NK-92 (cell line): ENCODE results near the gene ZBTB47.

Source experiments
- DNase-seq: peaks from one replicate; lab custom pipeline; 2025; ENCODE audit not compliant: unreplicated experiment; lab: John Stamatoyannopoulos, UW

Gene ZBTB47

DNA sequence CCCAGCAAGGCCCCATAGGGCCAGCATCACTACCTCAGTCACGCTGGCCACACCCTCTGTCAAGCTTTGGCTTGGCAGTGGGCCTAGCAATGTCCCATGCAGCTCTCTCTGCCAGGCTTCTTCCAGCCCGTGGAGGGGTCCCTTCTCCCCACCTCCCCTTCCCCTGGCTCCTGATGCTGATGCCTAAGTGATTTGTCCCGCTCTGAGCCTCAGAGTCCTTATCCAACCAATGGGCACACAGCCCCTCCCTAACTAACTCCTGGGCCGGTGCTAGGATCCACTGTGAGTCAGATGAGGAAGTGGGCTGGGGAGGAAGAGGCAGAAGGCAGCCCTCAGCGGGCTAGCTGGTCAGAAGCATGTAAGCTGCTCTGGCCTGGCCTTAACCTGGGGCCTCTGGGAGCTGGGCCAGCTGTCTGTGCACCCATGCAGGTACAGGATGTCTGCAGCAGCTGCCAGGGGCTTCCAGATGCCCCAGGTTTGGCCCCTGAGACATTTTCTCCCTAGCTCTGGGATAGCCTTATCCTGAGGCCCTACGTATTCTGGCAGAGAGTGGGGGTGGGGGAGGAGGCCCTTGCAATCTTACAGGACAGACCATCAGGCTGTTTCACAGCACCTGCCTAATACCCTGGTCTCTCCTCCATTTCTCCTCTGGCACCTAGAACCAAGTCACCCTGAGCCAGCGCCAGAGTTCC, 740 bp upstream of the ZBTB47 start:
- DNase-seq = no peak

DNA sequence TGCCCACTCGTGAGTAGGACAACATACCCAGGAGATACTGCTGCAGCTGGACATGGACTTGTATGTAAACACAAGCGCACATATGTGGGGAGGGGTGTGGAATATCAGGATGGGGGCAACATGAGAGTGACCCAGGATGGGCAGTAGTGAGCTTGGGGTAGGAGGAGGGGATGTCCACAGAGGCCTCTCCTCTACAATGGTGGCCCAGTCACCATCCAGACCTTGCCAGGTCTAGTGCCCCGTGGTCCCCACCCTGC, 266 bp upstream of the ZBTB47 start:
- DNase-seq = no peak

DNA sequence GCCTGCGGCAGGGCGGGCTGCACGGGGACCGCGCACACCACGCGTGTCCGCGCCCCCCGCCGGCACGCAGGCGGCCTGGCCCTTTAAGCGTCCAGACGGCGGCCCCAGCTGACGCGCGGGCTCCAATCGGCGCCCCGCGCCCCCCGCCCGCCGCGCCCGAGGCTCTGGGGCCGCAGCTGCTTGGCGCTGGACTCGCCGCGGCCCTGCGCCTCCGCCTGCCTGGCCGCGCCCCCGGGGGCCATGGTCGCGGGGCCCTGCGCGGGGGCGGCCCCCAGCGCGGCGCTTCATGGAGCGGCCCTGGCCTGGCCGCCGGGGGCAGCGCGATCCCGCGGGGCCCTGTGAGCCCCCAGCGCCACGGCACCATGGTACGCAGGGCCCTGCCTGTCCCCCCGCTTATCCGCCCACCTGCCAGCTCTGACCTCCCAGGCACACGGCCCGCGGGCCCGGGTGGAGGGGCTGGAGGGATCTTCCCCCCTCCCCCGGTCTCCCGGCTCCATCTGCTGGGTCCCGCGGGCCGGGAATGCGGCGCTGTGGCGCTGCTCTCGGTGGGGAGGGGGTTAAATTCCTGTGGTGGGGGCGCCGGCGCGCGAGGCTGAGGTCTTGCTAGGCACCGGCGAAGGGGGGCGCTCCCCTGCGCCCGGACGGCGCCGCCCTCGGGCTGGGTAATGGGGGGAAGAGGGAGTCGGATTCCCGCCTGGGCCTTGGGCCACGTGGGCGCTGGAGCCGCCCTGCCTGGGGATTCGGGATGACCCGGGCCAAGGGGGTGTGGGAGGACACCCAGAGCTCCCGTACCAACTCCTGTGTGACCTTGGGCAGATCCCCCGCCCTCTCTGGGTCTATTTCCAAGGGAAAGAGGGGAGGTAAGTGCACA, 1.1 kb downstream of the ZBTB47 start:
- DNase-seq = no peak

DNA sequence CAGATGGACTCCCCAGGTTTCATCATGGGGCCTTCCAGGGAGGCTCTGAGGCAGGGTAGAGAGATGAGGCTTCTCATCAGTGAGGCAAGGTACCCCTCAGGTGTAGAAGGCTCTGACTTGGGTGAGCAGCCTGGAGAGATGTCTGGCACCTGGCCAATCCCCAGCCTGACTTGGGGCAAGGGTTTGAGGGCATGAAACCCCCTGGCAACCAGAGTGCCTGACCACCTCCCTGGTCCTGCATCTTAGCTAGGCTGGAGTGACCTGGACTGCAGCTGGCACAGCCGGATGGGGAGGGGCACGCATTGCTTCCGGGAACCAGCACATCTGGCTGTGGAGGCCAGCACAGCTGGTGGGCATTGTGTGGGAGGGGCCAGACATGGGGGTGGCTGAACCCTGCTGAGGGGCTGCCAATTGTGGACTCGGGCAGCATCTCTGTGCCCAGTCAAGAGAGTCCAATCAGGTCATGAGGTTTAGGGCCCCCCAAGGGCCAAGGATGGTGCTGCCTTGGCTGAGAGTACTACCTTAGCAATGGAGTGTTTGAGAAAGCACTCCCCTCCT, 1.9 kb downstream of the ZBTB47 start:
- DNase-seq = no peak

DNA sequence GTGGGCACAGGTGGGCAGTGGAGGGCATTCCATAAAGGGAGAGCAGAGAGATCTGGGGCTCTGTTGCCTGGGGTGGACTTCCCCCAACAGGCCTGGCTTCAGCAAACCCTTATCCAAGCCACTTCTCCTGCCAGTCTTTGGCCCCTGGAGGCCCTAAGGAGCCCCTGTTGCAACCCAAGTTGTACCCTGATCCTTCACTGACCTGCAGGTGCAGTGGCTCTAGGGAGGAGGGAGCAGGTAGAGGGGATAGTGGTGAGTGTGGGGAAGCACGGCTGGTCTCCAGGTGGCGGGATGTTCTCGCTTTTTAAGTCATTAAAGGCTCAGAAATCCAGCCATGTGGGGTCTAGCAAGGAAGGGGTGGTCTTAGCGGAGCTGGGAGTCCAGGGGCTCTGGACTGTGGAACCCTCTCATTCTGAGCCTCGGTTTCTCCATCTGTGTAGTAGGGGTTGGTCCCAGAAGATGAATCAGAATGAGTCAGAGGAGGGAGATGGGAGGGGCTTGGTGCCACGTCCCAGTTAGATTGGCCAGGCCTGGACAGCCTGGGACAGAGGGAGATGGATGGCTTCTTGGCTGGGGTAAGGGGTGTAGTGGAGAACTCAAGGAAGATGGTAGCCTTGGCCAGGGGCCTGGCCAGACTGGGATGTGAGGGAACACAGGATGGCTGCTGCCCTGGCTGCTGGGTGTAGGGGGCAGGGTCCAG, 2.6 kb downstream of the ZBTB47 start:
- no peak for DNase-seq

DNA sequence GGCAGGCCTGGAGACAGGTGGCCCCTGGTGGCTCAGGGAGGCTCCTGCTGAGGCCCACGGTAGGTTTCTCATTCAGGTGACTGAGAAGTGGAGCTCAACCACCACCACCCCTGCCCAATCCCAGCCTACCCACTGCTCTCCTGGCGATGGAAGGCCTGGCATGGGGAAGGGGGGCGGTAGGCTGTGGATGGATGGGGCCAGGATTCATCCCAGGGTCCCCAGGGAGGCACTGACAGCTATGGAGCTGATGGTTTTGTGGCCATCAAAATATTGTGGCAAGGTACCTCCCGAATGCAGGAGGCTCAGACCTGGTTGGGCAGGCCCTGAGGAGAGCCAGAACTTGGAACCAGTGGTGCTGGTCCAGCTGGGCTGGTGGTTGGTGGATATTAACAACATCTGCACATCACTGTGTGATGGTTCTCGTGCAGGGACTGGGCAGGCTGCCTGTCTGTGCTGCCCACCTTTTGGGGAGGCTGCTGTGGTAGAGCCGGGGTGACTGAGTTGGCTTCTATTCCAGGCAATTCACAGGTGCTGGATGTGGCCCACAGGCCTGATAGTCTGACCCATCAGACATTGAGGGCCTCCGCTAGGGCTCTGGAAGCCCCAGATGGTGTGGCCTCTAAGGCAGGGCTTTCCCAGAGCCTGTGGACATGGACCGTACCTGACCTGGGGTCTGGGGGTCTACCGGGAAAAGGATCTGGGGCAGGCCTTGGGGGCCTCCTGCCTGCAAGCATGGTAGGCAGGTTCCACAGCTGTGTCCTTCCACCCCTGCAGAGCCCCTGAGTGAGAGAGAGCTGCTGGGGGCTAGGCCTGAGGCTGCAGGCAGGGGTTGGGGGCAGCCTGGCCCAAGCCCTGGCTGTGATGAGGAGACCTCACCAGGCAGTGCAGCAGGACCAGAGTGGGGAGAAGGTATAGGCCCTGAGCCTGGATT, 3.4 kb downstream of the ZBTB47 start:
- no peak for DNase-seq

DNA sequence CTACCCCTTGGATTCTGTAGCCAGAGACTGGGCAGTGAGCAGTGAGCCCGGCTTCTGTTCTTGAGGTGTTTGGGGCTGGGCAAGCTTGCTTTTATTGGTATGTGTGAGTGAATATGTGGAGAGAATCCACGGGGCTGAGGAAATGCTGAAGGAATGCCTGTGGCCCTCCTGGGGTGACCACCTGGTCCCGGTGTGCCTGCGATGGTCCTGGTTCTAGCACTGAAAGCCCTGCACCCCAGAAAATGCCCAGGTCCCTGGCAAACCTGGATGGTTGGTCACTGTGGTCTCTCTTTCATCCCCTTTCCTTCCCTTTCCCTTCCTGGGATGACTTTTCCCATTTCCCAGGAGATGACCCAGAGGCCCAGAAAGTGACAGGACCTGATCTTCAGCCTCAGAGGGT, 4.2 kb downstream of the ZBTB47 start:
- no peak for DNase-seq

DNA sequence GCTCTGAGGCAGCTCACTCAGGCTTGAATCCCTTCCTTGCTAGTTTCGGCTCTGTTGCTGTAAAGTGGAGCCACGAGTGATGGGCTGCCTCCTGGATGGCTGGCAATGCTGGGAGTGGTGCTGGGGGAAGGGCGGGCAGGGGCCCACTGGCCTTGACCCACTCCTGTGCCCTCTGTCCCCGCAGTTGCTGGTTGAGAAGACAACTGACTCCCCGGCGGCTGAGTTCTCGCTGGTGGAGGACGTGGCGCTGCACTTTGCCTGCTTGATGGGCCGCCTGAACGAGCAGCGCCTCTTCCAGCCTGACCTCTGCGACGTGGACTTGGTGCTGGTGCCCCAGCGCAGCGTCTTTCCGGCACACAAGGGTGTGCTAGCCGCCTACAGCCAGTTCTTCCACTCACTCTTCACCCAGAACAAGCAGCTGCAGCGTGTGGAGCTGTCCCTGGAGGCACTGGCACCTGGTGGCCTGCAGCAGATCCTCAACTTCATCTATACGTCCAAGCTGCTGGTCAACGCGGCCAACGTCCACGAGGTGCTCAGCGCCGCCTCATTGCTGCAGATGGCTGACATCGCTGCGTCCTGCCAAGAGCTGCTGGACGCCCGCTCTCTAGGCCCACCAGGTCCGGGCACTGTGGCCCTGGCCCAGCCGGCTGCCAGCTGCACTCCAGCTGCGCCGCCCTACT, 4.7 kb downstream of the ZBTB47 start:
- DNase-seq = no peak

DNA sequence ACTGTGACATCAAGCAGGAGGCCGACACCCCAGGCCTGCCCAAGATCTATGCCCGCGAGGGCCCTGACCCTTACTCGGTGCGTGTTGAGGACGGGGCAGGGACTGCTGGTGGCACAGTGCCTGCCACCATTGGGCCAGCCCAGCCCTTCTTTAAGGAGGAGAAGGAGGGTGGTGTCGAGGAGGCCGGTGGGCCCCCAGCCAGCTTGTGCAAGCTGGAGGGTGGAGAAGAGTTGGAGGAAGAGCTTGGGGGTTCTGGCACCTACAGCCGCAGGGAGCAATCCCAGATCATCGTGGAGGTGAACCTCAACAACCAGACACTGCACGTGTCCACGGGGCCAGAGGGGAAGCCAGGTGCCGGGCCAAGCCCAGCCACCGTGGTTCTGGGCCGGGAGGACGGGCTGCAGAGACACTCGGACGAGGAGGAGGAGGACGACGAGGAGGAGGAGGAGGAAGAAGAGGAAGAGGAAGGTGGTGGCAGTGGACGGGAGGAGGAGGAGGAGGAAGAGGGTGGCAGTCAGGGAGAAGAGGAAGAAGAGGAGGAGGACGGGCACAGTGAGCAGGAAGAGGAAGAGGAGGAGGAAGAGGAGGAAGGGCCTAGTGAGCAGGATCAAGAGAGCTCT, 5.4 kb downstream of the ZBTB47 start:
- no peak for DNase-seq

DNA sequence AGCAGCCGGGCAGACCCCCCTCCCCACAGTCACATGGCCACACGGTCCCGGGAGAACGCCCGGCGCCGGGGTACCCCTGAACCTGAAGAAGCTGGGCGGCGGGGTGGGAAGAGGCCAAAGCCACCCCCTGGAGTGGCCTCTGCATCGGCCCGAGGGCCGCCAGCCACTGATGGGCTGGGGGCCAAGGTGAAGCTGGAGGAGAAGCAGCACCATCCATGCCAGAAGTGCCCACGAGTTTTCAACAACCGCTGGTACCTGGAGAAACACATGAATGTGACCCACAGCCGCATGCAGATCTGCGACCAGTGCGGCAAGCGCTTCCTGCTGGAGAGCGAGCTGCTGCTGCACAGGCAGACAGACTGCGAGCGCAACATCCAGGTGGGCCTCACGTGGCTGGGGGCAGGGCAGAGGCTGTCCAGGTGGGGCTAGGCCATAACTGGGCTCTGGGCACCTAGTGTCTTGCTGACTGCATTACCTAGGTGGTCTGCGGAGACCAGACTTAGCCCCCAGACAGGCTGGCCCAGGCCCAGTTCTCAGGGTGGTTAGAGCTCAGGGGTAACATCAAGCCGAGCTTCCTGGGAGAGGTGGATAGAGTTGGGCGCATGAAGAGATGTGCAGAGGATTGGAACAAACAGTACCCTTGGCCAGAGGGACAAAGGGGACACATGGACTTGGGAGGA, 6.1 kb downstream of the ZBTB47 start:
- DNase-seq = no peak

DNA sequence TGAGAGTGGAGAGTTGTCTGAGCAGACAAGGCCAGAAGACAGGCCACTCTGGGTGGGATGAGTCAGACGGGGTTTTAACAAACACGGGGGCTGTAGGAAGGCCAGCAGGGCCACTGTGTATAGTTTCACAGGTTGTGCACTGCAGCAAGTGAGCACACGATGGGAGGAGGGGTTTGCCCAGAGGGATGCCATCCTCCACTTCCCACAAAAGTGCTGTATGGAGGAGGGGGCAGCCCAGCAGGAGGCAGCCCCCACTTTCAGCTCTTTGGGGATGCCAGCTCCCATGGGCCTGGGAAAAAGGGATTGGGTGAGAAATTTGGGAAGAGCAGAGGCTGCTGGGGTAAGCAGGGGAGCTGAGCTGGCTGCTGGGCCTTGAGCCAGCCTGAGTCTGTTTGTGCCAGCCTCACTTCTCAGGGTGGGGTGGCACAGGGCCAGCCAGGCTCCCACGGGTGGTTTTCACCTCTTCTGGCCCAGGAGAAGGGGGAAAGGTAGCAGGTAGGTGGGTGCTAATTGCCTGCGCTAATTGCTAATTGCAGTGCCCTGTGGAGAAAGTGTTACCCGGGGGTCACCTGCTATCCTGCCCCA, 6.7 kb downstream of the ZBTB47 start:
- DNase-seq = no peak

DNA sequence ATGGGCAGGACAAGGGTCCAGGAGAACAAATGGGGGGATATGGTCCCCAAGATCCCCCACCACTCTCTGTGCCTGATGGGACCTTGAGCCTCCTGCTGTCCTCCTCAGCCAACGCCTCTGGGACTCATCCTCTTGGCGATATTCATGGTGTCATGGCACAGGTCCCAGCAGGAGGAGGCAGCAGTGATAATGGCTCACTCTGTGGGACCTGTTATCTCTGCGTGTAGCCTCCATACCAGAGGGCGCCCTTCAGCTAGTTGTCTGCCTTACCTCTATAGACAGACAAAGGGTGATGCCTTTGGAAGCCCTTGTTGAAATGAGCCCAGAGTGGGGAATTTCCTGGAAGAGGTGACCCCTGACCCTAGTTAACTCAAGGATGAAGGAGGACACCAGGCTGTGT, 7.4 kb downstream of the ZBTB47 start:
- DNase-seq = no peak

DNA sequence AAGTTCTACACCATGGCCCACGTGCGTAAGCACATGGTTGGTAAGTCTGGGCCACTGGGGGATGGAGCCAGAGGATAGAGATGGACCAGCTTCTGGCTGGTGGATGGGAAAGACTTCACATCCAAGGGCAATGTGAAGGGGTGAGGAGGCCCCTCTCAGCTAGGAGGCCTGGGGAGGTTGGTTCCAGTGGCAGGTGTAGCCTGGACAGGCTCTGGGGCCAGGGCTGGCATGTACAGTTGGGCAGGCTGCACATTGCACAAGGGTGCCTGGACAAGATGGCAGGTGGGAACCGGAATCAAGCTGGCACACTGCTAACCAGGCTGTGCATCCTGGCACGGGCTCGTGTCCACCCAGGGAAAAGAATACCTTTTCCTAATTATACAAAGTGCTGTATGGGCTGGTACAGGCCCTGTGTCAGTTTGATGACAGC, 8.1 kb downstream of the ZBTB47 start:
- DNase-seq = no peak

DNA sequence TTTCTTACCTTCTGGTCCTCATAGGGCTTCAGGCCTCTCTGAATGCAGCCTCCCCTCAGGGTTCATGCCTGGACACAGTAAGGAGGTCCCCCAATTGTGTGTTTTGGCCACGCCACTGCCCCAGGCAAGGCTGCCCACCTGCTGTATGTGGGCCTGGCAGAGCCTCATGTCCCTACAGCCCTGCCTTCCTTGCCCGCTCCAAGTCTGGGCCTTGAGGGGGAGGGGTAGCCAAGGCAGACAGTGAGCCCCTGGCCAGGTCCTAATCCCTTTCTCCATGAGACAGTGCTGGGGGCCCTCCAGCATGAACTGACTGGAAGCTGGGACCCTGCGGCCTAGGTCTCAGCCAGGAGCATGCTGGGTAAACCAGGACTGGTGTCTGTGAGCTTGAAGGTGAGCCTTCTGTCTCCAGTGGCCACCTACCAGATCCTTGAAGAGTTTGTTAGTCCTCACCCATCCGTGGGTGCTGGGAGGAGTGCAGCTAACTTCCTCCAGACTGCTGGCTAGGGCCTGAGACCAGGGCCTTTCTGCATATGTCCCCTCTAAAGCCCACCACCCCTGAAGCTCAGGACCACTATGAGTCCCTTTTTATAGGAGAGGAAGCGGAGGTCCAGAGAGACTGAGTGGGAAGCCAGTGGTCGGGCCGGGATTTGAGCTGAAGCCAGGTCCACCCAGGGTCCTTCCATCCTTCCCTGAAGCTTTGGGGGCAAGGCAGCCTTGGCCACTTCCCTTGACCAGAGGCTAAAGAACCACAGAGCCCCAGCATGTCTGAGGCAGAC, 8.7 kb downstream of the ZBTB47 start:
- DNase-seq = no peak

DNA sequence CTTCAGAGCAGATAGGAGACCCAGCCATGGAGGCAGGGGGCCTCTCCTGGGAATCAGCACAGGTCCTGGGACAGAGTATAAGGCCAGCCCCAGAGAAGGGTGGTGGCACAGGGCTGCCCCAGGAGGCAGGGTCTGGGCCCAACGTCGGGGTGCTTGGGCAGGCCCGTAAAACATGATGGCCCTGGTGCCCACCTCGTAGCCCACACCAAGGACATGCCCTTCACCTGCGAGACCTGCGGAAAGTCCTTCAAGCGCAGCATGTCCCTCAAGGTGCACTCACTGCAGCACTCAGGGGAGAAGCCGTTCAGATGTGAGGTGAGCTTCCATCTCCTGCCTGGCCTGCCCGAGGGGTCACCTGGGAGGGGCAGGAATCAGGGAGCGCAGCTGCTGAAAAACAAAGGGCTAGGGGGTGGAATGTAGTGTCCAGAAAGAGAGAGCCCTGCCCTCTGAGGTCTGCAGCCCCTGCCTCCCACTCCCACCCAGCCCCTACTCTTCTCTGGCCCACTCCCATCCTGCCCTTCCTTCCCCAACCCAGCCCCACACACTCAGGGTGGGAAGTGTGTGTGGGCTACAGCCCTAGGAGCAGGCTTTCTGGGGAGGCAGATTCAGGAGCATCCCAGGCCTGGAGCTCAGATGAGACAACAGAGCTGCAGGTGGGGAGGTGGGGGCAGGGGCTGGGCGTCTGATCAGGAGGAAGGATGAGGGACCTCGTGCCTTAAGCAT, 9.5 kb downstream of the ZBTB47 start:
- DNase-seq = no peak

DNA sequence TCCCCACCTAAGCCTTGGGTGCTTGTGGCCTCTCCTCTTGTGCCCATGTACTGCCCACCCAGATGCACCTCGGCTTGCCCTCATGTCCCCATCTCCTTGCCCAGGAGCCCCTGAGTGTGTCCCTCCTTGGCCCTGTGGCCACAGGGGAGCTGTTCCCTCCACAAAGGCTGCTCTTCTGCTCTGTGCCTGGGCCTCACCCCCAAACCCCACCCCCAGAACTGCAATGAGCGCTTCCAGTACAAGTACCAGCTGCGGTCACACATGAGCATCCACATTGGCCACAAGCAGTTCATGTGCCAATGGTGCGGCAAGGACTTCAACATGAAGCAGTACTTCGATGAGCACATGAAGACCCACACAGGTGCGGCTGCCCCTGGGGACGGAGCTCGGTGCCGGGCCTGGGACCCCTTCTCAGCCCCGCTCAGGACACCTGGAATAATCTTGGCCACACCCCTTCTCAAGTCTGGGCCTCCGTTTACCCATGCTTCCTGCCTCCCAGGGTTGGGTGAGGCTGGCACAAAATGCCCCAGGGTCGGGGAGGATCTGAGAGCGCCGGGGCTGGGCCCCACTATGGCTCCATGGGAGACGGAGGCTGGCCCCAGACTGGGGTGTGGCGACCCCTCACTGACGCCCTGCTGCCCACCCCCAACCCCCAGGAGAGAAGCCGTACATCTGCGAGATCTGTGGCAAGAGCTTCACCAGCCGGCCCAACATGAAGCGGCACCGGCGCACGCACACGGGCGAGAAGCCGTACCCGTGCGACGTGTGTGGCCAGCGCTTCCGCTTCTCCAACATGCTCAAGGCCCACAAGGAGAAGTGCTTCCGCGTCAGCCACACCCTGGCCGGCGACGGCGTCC, 10.3 kb downstream of the ZBTB47 start:
- DNase-seq = no peak

DNA sequence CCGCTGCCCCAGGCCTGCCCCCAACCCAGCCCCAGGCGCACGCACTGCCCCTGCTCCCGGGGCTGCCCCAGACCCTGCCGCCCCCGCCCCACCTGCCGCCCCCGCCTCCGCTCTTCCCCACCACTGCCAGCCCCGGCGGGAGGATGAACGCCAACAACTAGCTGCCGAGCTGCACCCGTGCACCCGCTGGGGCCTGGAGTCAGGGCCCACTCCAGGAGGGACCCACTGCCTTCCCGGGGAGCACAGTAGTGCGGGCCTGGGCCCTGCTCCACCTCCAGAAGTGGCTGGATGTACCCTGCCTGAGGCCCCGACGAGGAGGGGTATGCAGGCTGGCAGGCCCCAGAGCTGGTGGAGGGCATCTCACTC, 10.9 kb downstream of the ZBTB47 start:
- DNase-seq = no peak
